HL-60 (cell line): ENCODE measurements around the gene SLC35F3.

ENCODE experiments used
- DNase-seq, 2 experiments: peaks; one replicate each; pipeline ENCODE4 v3.0.0-alpha.2; 2010 to 2020; ENCODE audit warnings: low read depth in 1 of 2, low spot score in 1 of 2
- H3K27ac ChIP-seq: fragments of 250-450 bp; sonication (Bioruptor Pico); replicated peaks from 2 replicates; pipeline ENCODE4 v1.5.1; 2020; ENCODE audit warnings: mild to moderate bottlenecking, moderate library complexity
- H3K27me3 ChIP-seq: fragments of 250-450 bp; sonication (Bioruptor Pico); 2 replicates; pipeline ENCODE4 v1.5.1; 2021; ENCODE audit warnings: mild to moderate bottlenecking, moderate library complexity; ENCODE audit not compliant: insufficient read depth, poor library complexity, severe bottlenecking
- H3K4me3 ChIP-seq: replicated peaks from 2 replicates; pipeline ENCODE4 v1.5.1; 2011; ENCODE audit warnings: mild to moderate bottlenecking, control low read depth, low read length; ENCODE audit not compliant: insufficient read depth
- CTCF ChIP-seq: IDR thresholded peaks from one replicate; pipeline ENCODE4 v1.5.1; 2011; ENCODE audit warnings: low read length, control low read depth, inconsistent platforms; ENCODE audit not compliant: insufficient read depth
- GABPA ChIP-seq: IDR thresholded peaks from 2 replicates; pipeline ENCODE4 v1.6.1; 2012; ENCODE audit warnings: low read depth
- POLR2AphosphoS5 ChIP-seq: IDR thresholded peaks from 2 replicates; pipeline ENCODE4 v1.6.1; 2012; ENCODE audit warnings: low read depth
- SPI1 ChIP-seq: IDR thresholded peaks from 2 replicates; pipeline ENCODE4 v1.6.1; 2012; ENCODE audit warnings: low read depth, mild to moderate bottlenecking, borderline replicate concordance
- TF ChIP-seq, protein P1 (sequence below): IDR thresholded peaks from 2 replicates; pipeline ENCODE4 v1.6.1; 2012; ENCODE audit warnings: low read depth; ENCODE audit not compliant: insufficient replicate concordance

The SLC35F3 gene

GRCh38 chr1:234093107-234093506 is 188.6 kb downstream of the SLC35F3 start:
- DNase-seq = no peak
- TF ChIP-seq SPI1 (no peak), CTCF (no peak), GABPA (no peak), POLR2AphosphoS5 (no peak)
- TF ChIP-seq, protein P1, sequence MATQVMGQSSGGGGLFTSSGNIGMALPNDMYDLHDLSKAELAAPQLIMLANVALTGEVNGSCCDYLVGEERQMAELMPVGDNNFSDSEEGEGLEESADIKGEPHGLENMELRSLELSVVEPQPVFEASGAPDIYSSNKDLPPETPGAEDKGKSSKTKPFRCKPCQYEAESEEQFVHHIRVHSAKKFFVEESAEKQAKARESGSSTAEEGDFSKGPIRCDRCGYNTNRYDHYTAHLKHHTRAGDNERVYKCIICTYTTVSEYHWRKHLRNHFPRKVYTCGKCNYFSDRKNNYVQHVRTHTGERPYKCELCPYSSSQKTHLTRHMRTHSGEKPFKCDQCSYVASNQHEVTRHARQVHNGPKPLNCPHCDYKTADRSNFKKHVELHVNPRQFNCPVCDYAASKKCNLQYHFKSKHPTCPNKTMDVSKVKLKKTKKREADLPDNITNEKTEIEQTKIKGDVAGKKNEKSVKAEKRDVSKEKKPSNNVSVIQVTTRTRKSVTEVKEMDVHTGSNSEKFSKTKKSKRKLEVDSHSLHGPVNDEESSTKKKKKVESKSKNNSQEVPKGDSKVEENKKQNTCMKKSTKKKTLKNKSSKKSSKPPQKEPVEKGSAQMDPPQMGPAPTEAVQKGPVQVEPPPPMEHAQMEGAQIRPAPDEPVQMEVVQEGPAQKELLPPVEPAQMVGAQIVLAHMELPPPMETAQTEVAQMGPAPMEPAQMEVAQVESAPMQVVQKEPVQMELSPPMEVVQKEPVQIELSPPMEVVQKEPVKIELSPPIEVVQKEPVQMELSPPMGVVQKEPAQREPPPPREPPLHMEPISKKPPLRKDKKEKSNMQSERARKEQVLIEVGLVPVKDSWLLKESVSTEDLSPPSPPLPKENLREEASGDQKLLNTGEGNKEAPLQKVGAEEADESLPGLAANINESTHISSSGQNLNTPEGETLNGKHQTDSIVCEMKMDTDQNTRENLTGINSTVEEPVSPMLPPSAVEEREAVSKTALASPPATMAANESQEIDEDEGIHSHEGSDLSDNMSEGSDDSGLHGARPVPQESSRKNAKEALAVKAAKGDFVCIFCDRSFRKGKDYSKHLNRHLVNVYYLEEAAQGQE = no peak
- H3K27me3 ChIP-seq = no peaks in the 10 kb centered on the region
- H3K4me3 ChIP-seq = no peak overlapping the region
- H3K27ac ChIP-seq = no peak overlapping the region

- DNase-seq = no peak
Observed at GRCh38 chr1:234093741-234094140, 189.3 kb downstream of the SLC35F3 start.

GRCh38 chr1:234094172-234094571 is 189.7 kb downstream of the SLC35F3 start:
- DNase-seq = no peak
- Histone ChIP-seq H3K27ac (no peak overlapping the region), H3K27me3 (no peaks in the 10 kb centered on the region), H3K4me3 (no peak overlapping the region)
- TF ChIP-seq SPI1 (no peak), CTCF (no peak), POLR2AphosphoS5 (no peak), GABPA (no peak)
- TF ChIP-seq, protein P1 = no peak

More at GRCh38 chr1:234093741-234094140, 189.3 kb downstream of the SLC35F3 start:
- TF ChIP-seq CTCF (no peak), GABPA (no peak), SPI1 (no peak), POLR2AphosphoS5 (no peak)
- H3K27ac ChIP-seq = no peak overlapping the region
- H3K4me3 ChIP-seq = no peak overlapping the region
- no peaks in the 10 kb centered on the region for H3K27me3 ChIP-seq

GRCh38 chr1:234096161-234096770 is 191.8 kb downstream of the SLC35F3 start:
- Histone ChIP-seq H3K27me3 (no peaks in the 10 kb centered on the region), H3K4me3 (no peak overlapping the region), H3K27ac (no peak overlapping the region)
- TF ChIP-seq SPI1 (no peak), POLR2AphosphoS5 (no peak), GABPA (no peak), CTCF (no peak)
- TF ChIP-seq, protein P1 = no peak
- DNase-seq = no peak
